ENCODE results near the gene SUPT7L. TPM values are rescaled to one million over a fixed set of nuclear protein-coding genes. Genes with fewer than 3 reads are reported as not detected.
A peak's percentile ranks its signal among the peaks of the same experiment; 100 is the strongest.

The SUPT7L gene, protein sequence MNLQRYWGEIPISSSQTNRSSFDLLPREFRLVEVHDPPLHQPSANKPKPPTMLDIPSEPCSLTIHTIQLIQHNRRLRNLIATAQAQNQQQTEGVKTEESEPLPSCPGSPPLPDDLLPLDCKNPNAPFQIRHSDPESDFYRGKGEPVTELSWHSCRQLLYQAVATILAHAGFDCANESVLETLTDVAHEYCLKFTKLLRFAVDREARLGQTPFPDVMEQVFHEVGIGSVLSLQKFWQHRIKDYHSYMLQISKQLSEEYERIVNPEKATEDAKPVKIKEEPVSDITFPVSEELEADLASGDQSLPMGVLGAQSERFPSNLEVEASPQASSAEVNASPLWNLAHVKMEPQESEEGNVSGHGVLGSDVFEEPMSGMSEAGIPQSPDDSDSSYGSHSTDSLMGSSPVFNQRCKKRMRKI
- total RNA-seq: 16.7 TPM

GRCh38 chr2:27663285-27664153 lies at the start of gene SUPT7L, which contains the start of gene SLC4A1AP:
SUPT7L (minus strand) TSS chr2:27663614; CDS start chr2:27662192, 1,422 bp downstream.
SLC4A1AP (plus strand) TSS chr2:27663889; CDS start chr2:27663915, 26 bp downstream.
- H3K9me3 ChIP-seq (ENCODE audit: control insufficient read depth in 3 of 3, low read length in 3 of 3): no peaks in the 10 kb centered on the region
- H3K9ac ChIP-seq (ENCODE audit: low read depth in 1 of 3, low read length in 3 of 3): peak within 1 kb of the TSS; percentile 93 to 97 (median 95)
- H3K27ac ChIP-seq (ENCODE audit: low read depth, low read length): peak within 1 kb of the TSS; percentile 96
- H3K36me3 ChIP-seq (ENCODE audit: control insufficient read depth in 3 of 3, insufficient read depth in 3 of 3, low read length in 3 of 3): peaks cover 9 to 45% (median 36%) of the 10 kb centered on the region in 3 donors
- H3K27me3 ChIP-seq (ENCODE audit: control insufficient read depth in 3 of 3, insufficient read depth in 3 of 3, low read length in 3 of 3): no peaks in the 10 kb centered on the region
- peaks cover 18 to 26% (median 19%) of the 10 kb centered on the region in 3 donors for H3K4me1 ChIP-seq (ENCODE audit: control insufficient read depth in 3 of 3, insufficient read depth in 3 of 3, low read length in 3 of 3)
- H3K4me3 ChIP-seq (ENCODE audit: low read length in 3 of 3): peak within 1 kb of the TSS; percentile 96 to 99 (median 98)

- H3K9ac ChIP-seq (ENCODE audit: low read depth in 1 of 3, low read length in 3 of 3): no peak overlapping the region
- H3K4me3 ChIP-seq (ENCODE audit: low read length in 3 of 3): no peak overlapping the region
- no peaks in the 10 kb centered on the region for H3K9me3 ChIP-seq (ENCODE audit: control insufficient read depth in 3 of 3, low read length in 3 of 3)
- no peaks in the 10 kb centered on the region for H3K36me3 ChIP-seq (ENCODE audit: control insufficient read depth in 3 of 3, insufficient read depth in 3 of 3, low read length in 3 of 3)
- H3K4me1 ChIP-seq (ENCODE audit: control insufficient read depth in 3 of 3, insufficient read depth in 3 of 3, low read length in 3 of 3): peaks cover 17 to 27% (median 24%) of the 10 kb centered on the region in 3 donors
- H3K27me3 ChIP-seq (ENCODE audit: control insufficient read depth in 3 of 3, insufficient read depth in 3 of 3, low read length in 3 of 3): no peaks in the 10 kb centered on the region
- no peak overlapping the region for H3K27ac ChIP-seq (ENCODE audit: low read depth, low read length)
Observed at GRCh38 chr2:27713201-27713600, 49.8 kb upstream of the SUPT7L start.

- Histone ChIP-seq H3K4me1 (ENCODE audit: control insufficient read depth in 3 of 3, insufficient read depth in 3 of 3, low read length in 3 of 3) (peaks cover 17 to 27% (median 24%) of the 10 kb centered on the region in 3 donors), H3K27ac (ENCODE audit: low read depth, low read length) (no peak overlapping the region), H3K9ac (ENCODE audit: low read depth in 1 of 3, low read length in 3 of 3) (no peak overlapping the region), H3K9me3 (ENCODE audit: control insufficient read depth in 3 of 3, low read length in 3 of 3) (no peaks in the 10 kb centered on the region), H3K27me3 (ENCODE audit: control insufficient read depth in 3 of 3, insufficient read depth in 3 of 3, low read length in 3 of 3) (no peaks in the 10 kb centered on the region), H3K4me3 (ENCODE audit: low read length in 3 of 3) (no peak overlapping the region), H3K36me3 (ENCODE audit: control insufficient read depth in 3 of 3, insufficient read depth in 3 of 3, low read length in 3 of 3) (no peaks in the 10 kb centered on the region)
Observed at GRCh38 chr2:27712522-27712921, 49.1 kb upstream of the SUPT7L start.

DNA sequence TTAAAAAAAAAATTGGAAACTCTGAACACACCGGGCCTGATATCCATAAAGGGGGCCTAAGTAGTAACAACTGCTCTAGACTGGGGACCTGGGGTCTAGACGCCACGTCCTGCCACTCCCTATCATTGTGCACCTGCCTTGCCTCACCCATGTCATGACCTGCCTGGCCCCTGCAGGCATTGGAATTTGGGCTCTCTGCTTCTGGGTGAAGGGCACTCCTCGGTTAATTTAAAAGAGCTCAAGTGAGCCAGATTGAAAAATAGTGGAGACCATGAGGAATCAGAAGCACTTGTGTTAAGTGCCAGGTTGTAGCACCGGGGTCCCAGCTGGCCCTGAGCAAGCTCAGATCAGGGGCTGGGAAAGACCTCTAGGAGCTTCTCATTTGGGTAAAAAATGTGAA lies 48.4 kb upstream of the SUPT7L start:
- Histone ChIP-seq H3K4me3 (ENCODE audit: low read length in 3 of 3) (no peak overlapping the region), H3K9ac (ENCODE audit: low read depth in 1 of 3, low read length in 3 of 3) (no peak overlapping the region), H3K36me3 (ENCODE audit: control insufficient read depth in 3 of 3, insufficient read depth in 3 of 3, low read length in 3 of 3) (no peaks in the 10 kb centered on the region), H3K9me3 (ENCODE audit: control insufficient read depth in 3 of 3, low read length in 3 of 3) (no peaks in the 10 kb centered on the region), H3K27ac (ENCODE audit: low read depth, low read length) (no peak overlapping the region), H3K4me1 (ENCODE audit: control insufficient read depth in 3 of 3, insufficient read depth in 3 of 3, low read length in 3 of 3) (peaks cover 14 to 26% (median 17%) of the 10 kb centered on the region in 3 donors), H3K27me3 (ENCODE audit: control insufficient read depth in 3 of 3, insufficient read depth in 3 of 3, low read length in 3 of 3) (no peaks in the 10 kb centered on the region)

DNA sequence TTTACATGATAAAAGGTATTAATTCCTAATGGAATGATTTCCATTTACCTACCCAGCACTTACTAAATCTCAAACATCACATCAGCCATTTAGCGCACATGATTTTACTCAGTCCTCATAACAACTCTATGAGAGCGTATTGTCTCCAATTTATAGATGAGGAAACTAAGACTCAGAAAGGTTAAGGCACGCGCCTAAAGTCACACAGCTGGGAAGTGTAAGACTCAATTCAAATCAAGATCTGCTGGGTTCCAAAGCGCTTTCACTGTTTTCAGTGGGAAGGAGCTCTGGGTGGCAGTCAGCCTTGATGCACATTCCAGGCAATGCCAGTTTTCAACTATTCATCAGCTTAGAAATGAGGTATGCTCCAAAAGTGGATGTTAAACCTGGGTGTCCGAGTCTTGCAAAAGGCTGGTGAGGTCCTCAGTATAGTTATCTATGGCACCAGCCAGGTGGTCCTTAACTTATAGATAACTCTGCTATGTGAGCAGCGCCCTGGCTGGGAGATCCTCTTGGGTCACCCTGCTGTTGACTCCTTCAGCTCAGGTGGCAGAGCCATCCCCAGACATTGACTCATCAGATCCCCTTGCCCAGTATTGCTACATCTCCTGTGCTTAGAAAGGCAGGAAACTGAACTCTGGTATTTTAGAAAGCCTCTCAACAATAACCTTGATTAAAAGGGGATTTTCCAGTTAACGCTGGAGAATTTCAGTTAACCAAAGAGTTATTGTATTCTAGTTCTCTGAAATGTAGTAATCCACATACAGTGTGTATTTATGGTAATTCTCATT lies 47.4 kb upstream of the SUPT7L start:
- Histone ChIP-seq H3K36me3 (ENCODE audit: control insufficient read depth in 3 of 3, insufficient read depth in 3 of 3, low read length in 3 of 3) (no peaks in the 10 kb centered on the region), H3K4me1 (ENCODE audit: control insufficient read depth in 3 of 3, insufficient read depth in 3 of 3, low read length in 3 of 3) (peaks cover 12 to 29% (median 18%) of the 10 kb centered on the region in 3 donors), H3K9me3 (ENCODE audit: control insufficient read depth in 3 of 3, low read length in 3 of 3) (no peaks in the 10 kb centered on the region), H3K27me3 (ENCODE audit: control insufficient read depth in 3 of 3, insufficient read depth in 3 of 3, low read length in 3 of 3) (no peaks in the 10 kb centered on the region), H3K9ac (ENCODE audit: low read depth in 1 of 3, low read length in 3 of 3) (no peak overlapping the region), H3K4me3 (ENCODE audit: low read length in 3 of 3) (no peak overlapping the region), H3K27ac (ENCODE audit: low read depth, low read length) (no peak overlapping the region)

DNA sequence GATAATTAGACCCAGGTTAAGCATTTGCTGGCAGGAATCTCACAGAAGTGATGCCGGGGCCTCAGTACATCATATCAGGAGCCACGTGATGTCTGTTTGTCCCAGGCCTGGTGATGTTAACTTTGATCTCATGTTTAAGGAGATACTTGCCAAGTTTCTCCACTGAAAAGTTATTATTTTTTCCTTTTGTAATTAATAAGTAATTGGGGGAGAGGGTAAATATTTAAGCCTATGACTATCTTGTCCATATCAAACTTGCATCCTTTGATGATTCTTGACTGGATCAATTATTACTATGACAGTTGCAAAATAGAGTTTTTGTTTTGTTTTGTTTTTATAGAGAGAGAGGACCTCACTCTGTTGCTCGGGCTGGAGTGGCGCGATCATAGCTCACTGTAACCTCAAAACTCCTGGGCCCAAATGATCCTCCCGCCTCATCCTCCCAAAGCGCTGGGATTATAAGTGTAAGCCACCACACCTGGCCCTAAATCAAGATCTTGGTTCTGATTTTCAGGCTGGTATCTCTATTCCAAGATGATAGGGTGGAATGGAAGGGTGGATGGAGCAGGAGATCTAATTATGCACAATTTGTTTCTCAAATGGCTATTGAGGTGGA lies 46.7 kb upstream of the SUPT7L start:
- Histone ChIP-seq H3K27ac (ENCODE audit: low read depth, low read length) (no peak overlapping the region), H3K4me1 (ENCODE audit: control insufficient read depth in 3 of 3, insufficient read depth in 3 of 3, low read length in 3 of 3) (peaks cover 11 to 29% (median 18%) of the 10 kb centered on the region in 3 donors), H3K9ac (ENCODE audit: low read depth in 1 of 3, low read length in 3 of 3) (no peak overlapping the region)

GRCh38 chr2:27709326-27709725 lies 45.9 kb upstream of the SUPT7L start:
- Histone ChIP-seq H3K9me3 (ENCODE audit: control insufficient read depth in 3 of 3, low read length in 3 of 3) (no peaks in the 10 kb centered on the region), H3K27me3 (ENCODE audit: control insufficient read depth in 3 of 3, insufficient read depth in 3 of 3, low read length in 3 of 3) (no peaks in the 10 kb centered on the region), H3K36me3 (ENCODE audit: control insufficient read depth in 3 of 3, insufficient read depth in 3 of 3, low read length in 3 of 3) (no peaks in the 10 kb centered on the region), H3K27ac (ENCODE audit: low read depth, low read length) (no peak overlapping the region), H3K9ac (ENCODE audit: low read depth in 1 of 3, low read length in 3 of 3) (no peak overlapping the region), H3K4me1 (ENCODE audit: control insufficient read depth in 3 of 3, insufficient read depth in 3 of 3, low read length in 3 of 3) (peaks cover 6 to 22% (median 11%) of the 10 kb centered on the region in 3 donors), H3K4me3 (ENCODE audit: low read length in 3 of 3) (no peak overlapping the region)

More for the DNA sequence above, 46.7 kb upstream of the SUPT7L start:
- Histone ChIP-seq H3K27me3 (ENCODE audit: control insufficient read depth in 3 of 3, insufficient read depth in 3 of 3, low read length in 3 of 3) (no peaks in the 10 kb centered on the region), H3K4me3 (ENCODE audit: low read length in 3 of 3) (no peak overlapping the region), H3K9me3 (ENCODE audit: control insufficient read depth in 3 of 3, low read length in 3 of 3) (no peaks in the 10 kb centered on the region), H3K36me3 (ENCODE audit: control insufficient read depth in 3 of 3, insufficient read depth in 3 of 3, low read length in 3 of 3) (no peaks in the 10 kb centered on the region)

DNA sequence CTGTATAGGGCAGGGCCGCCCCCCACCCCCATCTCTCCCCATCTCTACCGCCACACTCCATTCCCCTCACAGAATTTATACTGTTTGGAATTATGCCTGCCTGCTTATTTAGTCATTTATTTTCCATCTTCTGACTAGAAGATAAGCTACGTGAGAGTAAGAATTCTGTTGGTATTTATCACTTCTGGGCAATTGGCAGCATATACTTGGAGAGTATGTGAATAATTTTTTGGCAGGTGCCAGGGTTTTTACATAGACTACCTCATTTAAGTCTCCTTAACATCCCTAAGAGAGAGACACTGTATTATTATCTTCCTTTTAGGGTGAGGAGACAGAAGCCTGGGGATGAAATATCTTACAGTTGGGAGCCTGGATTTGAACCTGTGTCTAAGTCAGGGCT lies 45.3 kb upstream of the SUPT7L start:
- Histone ChIP-seq H3K27me3 (ENCODE audit: control insufficient read depth in 3 of 3, insufficient read depth in 3 of 3, low read length in 3 of 3) (no peaks in the 10 kb centered on the region), H3K4me3 (ENCODE audit: low read length in 3 of 3) (no peak overlapping the region), H3K4me1 (ENCODE audit: control insufficient read depth in 3 of 3, insufficient read depth in 3 of 3, low read length in 3 of 3) (peaks cover 10 to 24% (median 12%) of the 10 kb centered on the region in 3 donors), H3K36me3 (ENCODE audit: control insufficient read depth in 3 of 3, insufficient read depth in 3 of 3, low read length in 3 of 3) (no peaks in the 10 kb centered on the region), H3K9ac (ENCODE audit: low read depth in 1 of 3, low read length in 3 of 3) (no peak overlapping the region), H3K9me3 (ENCODE audit: control insufficient read depth in 3 of 3, low read length in 3 of 3) (no peaks in the 10 kb centered on the region), H3K27ac (ENCODE audit: low read depth, low read length) (no peak overlapping the region)

DNA sequence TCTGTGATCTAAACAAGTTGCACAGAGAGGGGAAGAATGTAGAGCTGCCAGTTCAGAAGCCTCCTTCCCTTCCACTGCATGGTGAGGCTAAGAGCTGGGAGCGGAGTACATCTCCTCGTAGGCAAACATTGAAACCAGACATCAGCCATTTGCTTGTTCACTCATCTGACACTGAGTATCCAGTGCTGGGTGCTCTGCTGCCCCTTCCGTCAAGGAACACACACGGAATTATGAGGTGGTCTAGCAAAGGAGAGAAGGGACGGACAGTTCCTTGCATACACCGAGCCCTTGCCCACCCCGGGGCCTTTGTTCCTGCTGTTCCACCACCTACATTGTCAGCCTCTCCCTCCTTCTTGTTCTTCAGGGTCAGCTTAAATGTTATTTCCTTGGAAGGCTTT lies 44.8 kb upstream of the SUPT7L start:
- Histone ChIP-seq H3K27ac (ENCODE audit: low read depth, low read length) (no peak overlapping the region), H3K4me3 (ENCODE audit: low read length in 3 of 3) (no peak overlapping the region), H3K4me1 (ENCODE audit: control insufficient read depth in 3 of 3, insufficient read depth in 3 of 3, low read length in 3 of 3) (peaks cover 14 to 28% (median 16%) of the 10 kb centered on the region in 3 donors), H3K27me3 (ENCODE audit: control insufficient read depth in 3 of 3, insufficient read depth in 3 of 3, low read length in 3 of 3) (no peaks in the 10 kb centered on the region), H3K36me3 (ENCODE audit: control insufficient read depth in 3 of 3, insufficient read depth in 3 of 3, low read length in 3 of 3) (no peaks in the 10 kb centered on the region), H3K9ac (ENCODE audit: low read depth in 1 of 3, low read length in 3 of 3) (no peak overlapping the region), H3K9me3 (ENCODE audit: control insufficient read depth in 3 of 3, low read length in 3 of 3) (no peaks in the 10 kb centered on the region)

Measured in skeletal muscle tissue (tissue), 4 donors.